ENCODE measurements around the gene BCL2L14.

DNA sequence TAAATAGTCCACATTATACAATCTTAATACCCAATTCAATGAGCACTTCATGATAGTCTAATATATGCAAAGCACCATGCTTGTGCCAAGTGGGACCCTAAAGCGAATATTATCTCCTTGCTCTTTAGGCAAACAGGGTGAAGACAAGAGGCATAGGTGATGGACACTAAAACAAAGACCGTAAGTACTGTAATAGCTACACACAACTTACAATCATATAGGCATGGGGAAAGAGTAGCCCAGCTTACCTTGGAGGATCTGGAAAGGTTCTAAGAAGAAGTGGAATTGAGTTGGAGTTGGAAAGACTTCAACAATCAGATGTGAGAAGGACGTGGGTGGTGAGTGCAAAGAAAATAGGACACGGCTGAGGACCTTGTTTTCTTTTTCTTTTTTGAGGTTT is 19.1 kb upstream of the BCL2L14 start:
- TF ChIP-seq MAFK (conservative IDR thresholded peaks at IDR 0.05 in 1 of 2, IDR thresholded peaks at IDR 0.05 in 1 of 2; ENCODE audit: low read length in 2 of 2) (no peak), CTCF (CRISPR knock-in tag; IDR thresholded peaks at IDR 0.05) (no peak), KLF9 (CRISPR knock-in tag; IDR thresholded peaks at IDR 0.05; ENCODE audit: low read depth) (no peak), NR2F2 (IDR thresholded peaks at IDR 0.05; ENCODE audit: borderline replicate concordance, low read depth) (no peak), CREB1 (IDR thresholded peaks at IDR 0.05) (no peak), CREB1 (CRISPR knock-in tag; IDR thresholded peaks at IDR 0.05) (no peak), MED13 (CRISPR knock-in tag; IDR thresholded peaks at IDR 0.05) (no peak)
